GM18505 (cell line): Measurements from ENCODE around the gene SYCE1.
"Not testable (repeated sequence)": the region's sequence is repeated elsewhere in the genome, so short reads cannot be mapped to it uniquely, and the experiment has no call there.

Experiments
- ATAC-seq: cut with Tn5 transposase; IDR thresholded peaks from one replicate; pipeline ENCODE4 v1.9.1; 2021; ENCODE audit not compliant: unreplicated experiment
- POLR2A ChIP-seq: IDR thresholded peaks from 4 replicates; pipeline ENCODE4 v1.6.1; 2011; ENCODE audit warnings: borderline replicate concordance; ENCODE audit not compliant: insufficient read depth, insufficient read length; ENCODE audit errors: extremely low read depth

Gene SYCE1

DNA sequence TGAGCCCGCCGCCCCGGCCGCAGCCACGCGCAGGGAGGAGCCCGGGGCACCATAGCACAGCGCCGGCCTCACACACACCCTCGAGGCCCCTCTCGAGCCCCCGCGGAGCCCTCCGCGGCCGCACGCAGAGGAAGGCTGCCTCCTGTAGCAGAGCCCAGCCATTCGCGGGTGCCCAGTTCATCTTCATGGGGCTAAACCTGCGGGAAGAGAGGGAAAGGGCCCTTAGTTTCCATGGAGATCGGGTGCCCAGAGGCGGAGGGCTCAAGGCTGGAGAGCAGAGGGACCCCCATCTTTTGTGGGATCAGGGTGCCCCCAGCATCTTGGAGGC lies 2.9 kb upstream of the SYCE1 start:
- ATAC-seq = no peak
- no peak for TF ChIP-seq POLR2A

DNA sequence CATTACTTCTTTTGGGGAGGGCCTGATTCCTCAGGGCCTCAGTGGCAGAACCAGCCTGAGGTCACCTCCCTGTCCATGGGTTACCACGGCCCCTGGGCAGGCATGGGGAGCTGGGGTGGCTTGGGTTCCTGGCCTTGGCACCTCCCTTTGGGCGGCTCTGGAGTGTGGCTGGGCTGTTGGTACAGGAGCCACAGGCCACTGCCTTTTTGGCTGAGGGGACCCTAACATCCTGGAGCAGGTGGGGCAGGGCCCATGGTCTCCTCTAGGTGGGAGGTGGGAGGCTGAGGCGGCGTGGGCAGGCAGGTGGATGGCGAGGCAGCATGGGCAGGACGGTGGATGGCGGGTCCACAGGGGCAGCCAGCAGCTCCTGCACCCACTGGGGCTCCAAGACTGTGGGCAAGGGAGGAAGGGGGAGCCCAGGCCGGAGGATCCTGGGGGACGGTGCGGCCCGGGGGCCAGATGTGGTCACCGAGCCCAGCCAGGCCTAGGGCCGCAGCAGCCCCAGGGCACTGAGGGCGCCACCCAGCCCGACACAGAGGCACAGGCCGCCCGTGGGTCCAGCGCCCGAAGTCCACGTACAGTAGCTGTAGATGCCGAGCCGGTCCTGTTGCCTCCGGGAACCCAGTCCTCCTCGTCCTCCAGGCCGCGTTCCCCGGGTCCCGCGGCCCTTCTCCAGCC lies 2.4 kb upstream of the SYCE1 start:
- no peak for ATAC-seq
- no peak for TF ChIP-seq POLR2A

DNA sequence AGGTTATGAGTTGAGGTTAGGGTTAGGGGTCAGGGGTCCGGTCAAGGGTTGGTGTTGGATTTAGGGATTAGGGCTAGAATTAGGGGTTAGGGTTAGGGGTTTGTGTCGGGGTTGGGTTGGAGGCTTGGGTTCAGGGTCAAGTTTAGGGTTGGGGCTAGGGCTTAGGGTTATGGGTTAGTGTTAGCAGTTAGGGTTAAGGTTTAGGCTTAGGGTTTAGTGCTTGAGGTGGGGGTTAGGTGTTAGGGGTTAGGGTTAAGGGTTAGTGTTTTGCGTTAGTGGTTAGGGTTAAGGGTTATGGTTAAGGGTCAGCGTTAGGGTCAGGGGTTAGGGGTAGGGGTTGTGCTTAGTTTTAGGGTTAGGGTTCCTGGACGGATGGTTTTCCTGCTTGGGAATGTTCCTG lies 1.7 kb upstream of the SYCE1 start:
- TF ChIP-seq POLR2A = no peak
- ATAC-seq = no peak

GRCh38 chr10:133564816-133565215 lies 567 bp downstream of the SYCE1 start:
- TF ChIP-seq POLR2A = no peak
- ATAC-seq = no peak

- no peak for ATAC-seq
- no peak for TF ChIP-seq POLR2A
These were observed 6.2 kb downstream of the SYCE1 start for GRCh38 chr10:133559216-133559615.

DNA sequence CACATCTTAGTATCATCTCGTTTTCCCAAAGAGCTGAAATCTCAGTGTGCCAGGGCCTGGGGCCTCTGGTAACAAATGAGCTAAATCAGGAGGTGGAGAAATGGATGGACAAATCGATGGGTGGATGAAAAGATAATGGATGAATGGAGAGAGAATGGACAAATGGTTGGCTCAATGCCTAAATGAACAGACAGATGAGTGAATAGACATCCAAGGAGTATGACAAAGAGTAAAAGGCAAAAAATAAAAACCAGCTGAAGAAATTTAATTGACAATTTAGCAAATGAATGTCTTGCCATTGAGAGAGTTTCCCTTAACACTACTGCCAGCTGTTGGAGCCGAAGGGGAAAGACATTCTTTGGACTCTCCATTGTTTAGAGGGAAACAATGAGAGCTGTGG lies 8.0 kb downstream of the SYCE1 start:
- TF ChIP-seq POLR2A = no peak
- ATAC-seq = no peak

DNA sequence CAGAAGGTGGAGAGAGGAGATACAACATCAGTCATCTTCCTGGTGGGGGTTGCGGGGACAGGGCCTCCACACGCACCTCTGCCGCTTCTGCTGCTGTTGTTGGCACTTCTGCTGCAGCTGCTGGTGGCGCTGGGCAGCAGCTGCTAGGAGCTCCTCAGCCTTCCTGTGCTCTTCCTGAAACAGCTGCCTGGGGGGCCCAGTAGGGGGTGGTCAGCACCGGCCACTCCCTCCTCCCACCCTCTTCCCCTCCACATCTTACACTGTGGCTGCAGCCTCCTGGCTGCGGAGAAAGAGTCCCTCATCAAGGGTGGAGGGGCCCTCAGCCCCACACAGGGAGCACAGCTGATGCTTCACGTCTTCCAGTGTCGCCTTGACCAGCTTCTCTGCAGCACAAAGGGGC lies 9.9 kb downstream of the SYCE1 start:
- no peak for TF ChIP-seq POLR2A
- ATAC-seq = no peak

GRCh38 chr10:133554600-133554999 lies 10.8 kb downstream of the SYCE1 start:
- TF ChIP-seq POLR2A = no peak
- no peak for ATAC-seq

DNA sequence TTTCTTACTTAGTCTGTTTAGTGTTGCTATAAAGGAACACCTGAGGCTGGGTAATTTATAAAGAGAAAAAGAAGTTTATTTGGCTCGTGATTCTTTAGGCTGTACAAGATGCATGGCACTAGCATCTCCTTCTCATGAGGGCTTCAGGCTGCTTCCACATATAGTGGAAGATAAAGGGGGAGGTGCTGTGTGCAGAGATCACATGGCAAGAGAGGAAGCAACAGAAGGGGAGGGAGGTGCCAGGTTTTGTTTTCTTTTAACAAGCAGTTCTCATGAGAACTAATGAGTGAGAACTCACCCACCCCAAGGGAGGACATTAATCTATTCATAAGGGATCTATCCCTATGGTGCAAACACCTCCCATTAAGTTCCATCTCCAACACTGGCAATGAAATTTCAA lies 20.9 kb downstream of the SYCE1 start:
- TF ChIP-seq POLR2A = no peak
- no peak for ATAC-seq

DNA sequence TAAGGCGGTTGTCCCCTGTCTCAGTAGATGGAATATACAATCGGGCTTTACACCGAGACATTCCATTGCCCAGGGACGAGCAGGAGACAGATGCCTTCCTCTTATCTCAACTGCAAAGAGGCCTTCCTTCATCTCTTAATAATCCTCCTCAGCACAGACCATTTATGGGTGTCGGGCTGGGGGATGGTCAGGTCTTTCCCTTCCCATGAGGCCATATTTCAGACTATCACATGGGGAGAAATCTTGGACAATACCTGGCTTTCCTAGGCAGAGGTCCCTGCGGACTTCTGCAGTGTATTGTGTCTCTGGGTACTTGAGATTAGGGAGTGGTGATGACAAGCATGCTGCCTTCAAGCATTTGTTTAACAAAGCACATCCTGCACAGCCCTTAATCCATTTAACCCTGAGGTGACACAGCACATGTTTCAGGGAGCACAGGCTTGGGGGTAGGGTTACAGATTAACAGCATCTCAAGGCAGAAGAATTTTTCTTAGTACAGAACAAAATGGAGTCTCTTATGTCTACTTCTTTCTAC lies 23.9 kb downstream of the SYCE1 start:
- not testable (repeated sequence) for ATAC-seq

GRCh38 chr10:133537546-133538545 lies 27.5 kb downstream of the SYCE1 start:
- no peak for TF ChIP-seq POLR2A
- ATAC-seq = no peak

- no peak for ATAC-seq
- no peak for TF ChIP-seq POLR2A
These were observed 29.2 kb downstream of the SYCE1 start for GRCh38 chr10:133536198-133536597.

DNA sequence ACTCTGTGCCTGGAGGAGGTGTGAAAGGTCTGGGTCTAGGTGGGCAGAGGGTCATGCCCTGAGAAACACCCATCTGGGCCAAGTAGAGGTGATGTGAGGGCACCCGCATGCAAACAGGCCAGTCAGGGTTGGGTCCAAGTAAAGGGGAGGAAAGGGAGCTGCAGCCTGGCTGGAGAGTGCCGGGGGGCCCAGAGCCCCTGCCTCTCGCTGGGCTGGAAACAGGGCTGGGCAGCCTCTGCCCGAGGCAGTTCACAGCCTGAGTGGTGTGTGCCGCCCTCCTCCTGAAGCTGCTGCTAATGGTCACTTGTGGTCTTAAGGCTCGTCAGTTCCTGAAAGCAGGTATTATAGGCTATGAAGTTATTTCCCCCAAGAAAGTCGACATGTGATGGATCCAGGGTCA lies 31.0 kb downstream of the SYCE1 start:
- no peak for TF ChIP-seq POLR2A
- no peak for ATAC-seq

- no peak for ATAC-seq
- no peak for TF ChIP-seq POLR2A
These were observed 32.5 kb downstream of the SYCE1 start for GRCh38 chr10:133532871-133533270.
